ENCODE measurements around the gene TMEM134.

DNA sequence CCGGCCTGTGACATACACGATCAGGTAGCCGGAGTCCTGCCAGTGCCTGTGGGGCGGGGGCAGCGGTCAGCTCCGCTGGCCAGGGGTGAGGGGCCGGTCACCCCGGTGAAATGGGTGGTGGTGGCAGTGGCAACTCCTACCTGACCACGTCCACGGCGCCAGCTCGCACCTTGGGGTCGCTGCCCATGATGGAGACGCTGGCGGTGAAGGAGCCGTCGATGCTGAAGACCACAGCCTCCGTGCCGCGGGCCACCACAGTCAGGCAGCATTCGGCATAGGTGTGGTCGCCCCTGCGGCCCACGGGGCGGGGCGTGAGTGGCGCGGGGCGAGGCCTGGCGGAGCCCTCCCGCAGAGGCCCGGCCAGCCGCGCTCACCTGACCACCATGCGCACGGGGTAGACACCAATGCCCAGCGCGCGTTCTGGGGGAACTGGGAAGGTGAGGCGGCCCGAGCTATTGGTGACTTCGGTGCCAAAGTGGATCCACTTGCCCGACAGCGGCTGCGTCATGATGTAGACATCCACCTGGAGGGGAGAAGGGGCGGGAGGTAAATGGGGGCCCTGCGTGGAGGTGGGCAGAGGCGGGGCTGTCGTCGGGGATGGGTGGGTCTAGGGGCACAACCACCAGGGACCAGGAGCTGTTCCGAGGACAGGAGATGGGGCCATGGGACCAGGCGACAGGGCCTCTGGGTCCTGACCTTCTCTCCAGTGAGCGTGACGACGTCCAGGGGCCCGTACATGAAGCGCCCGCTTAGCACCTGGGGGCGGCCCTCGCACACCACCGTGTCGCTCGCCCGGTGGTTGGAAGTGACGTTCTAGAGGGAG is 24.7 kb upstream of the TMEM134 start:
- TF ChIP-seq, protein P1, sequence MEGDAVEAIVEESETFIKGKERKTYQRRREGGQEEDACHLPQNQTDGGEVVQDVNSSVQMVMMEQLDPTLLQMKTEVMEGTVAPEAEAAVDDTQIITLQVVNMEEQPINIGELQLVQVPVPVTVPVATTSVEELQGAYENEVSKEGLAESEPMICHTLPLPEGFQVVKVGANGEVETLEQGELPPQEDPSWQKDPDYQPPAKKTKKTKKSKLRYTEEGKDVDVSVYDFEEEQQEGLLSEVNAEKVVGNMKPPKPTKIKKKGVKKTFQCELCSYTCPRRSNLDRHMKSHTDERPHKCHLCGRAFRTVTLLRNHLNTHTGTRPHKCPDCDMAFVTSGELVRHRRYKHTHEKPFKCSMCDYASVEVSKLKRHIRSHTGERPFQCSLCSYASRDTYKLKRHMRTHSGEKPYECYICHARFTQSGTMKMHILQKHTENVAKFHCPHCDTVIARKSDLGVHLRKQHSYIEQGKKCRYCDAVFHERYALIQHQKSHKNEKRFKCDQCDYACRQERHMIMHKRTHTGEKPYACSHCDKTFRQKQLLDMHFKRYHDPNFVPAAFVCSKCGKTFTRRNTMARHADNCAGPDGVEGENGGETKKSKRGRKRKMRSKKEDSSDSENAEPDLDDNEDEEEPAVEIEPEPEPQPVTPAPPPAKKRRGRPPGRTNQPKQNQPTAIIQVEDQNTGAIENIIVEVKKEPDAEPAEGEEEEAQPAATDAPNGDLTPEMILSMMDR (IDR thresholded peaks at IDR 0.05), result no peak
- TF ChIP-seq POLR2A (IDR thresholded peaks at IDR 0.05), result no peak

Data from thyroid gland (tissue), 4 donors.